Neutrophil (primary cell): ENCODE data around the gene OTUD4.
"Not testable (repeated sequence)": the region's sequence is repeated elsewhere in the genome, so short reads cannot be mapped to it uniquely, and the experiment has no call there.

ENCODE experiments used
- H3K27ac ChIP-seq: fragments of 200-600 bp; sonication (generic); 2 replicates; pipeline ENCODE4 v1.5.1; 2016; ENCODE audit warnings: mild to moderate bottlenecking, moderate library complexity
- H3K27me3 ChIP-seq: fragments of 200-600 bp; sonication (generic); 2 replicates; pipeline ENCODE4 v1.6.0; 2016; ENCODE audit warnings: mild to moderate bottlenecking
- H3K36me3 ChIP-seq: fragments of 200-600 bp; sonication (generic); 2 replicates; pipeline ENCODE4 v1.5.1; 2017
- H3K4me1 ChIP-seq, 2 experiments: fragments of 200-600 bp in 1 of 2; sonication (generic) in 1 of 2; 1 replicate in 1 of 2; 2 replicates in 1 of 2; pipeline versions ENCODE4 v1.5.1 to v1.6.1; 2013 to 2016; ENCODE audit warnings: low read depth in 1 of 2, low read length in 1 of 2, mild to moderate bottlenecking in 1 of 2, moderate library complexity in 1 of 2; ENCODE audit not compliant: control insufficient read depth in 1 of 2, insufficient read depth in 1 of 2
- H3K4me3 ChIP-seq, 2 experiments: fragments of 200-600 bp in 1 of 2; sonication (generic) in 1 of 2; 1 replicate in 1 of 2; 2 replicates in 1 of 2; pipeline ENCODE4 v1.5.1; 2013 to 2016; ENCODE audit warnings: low read depth in 1 of 2, low read length in 1 of 2, mild to moderate bottlenecking in 1 of 2, moderate library complexity in 1 of 2
- H3K9me3 ChIP-seq: fragments of 200-600 bp; sonication (generic); 2 replicates; pipeline ENCODE4 v1.5.1; 2016
- CTCF ChIP-seq: fragments of 200-600 bp; sonication (generic); IDR thresholded peaks from 2 replicates; pipeline ENCODE4 v1.5.1; 2016; ENCODE audit warnings: antibody characterized with exemption

OTUD4 gene

GRCh38 chr4:145154573-145154972, 25.8 kb downstream of the OTUD4 start:
- Histone ChIP-seq H3K27me3 (no peaks in the 10 kb centered on the region), H3K4me3 (no peak overlapping the region), H3K27ac (no peak overlapping the region), H3K36me3 (peaks cover 74% of the 10 kb centered on the region), H3K4me1 (no peaks in the 10 kb centered on the region), H3K9me3 (no peaks in the 10 kb centered on the region)
- TF ChIP-seq CTCF, result no peak

- H3K9me3 ChIP-seq, result no peaks in the 10 kb centered on the region
- no peak for TF ChIP-seq CTCF
- H3K36me3 ChIP-seq, result peaks cover 80% of the 10 kb centered on the region
- no peak overlapping the region for H3K4me3 ChIP-seq
- no peaks in the 10 kb centered on the region for H3K27me3 ChIP-seq
- no peaks in the 10 kb centered on the region for H3K4me1 ChIP-seq
- no peak overlapping the region for H3K27ac ChIP-seq
Observed at GRCh38 chr4:145153904-145154298, 26.5 kb downstream of the OTUD4 start.

GRCh38 chr4:145153181-145153903, 27.0 kb downstream of the OTUD4 start:
- Histone ChIP-seq H3K27me3 (no peaks in the 10 kb centered on the region), H3K4me3 (no peak overlapping the region), H3K36me3 (peaks cover 80% of the 10 kb centered on the region)

GRCh38 chr4:145148980-145149379, 31.4 kb downstream of the OTUD4 start:
- Histone ChIP-seq H3K36me3 (peaks cover 89% of the 10 kb centered on the region), H3K9me3 (no peaks in the 10 kb centered on the region), H3K4me1 (no peaks in the 10 kb centered on the region), H3K27ac (no peak overlapping the region), H3K4me3 (no peak overlapping the region), H3K27me3 (no peaks in the 10 kb centered on the region)
- no peak for TF ChIP-seq CTCF

More at GRCh38 chr4:145153181-145153903, 27.0 kb downstream of the OTUD4 start:
- H3K9me3 ChIP-seq, result no peaks in the 10 kb centered on the region
- no peaks in the 10 kb centered on the region for H3K4me1 ChIP-seq
- TF ChIP-seq CTCF, result no peak
- H3K27ac ChIP-seq, result no peak overlapping the region

- not testable (repeated sequence) for H3K27ac ChIP-seq, H3K9me3 ChIP-seq, H3K4me3 ChIP-seq, H3K4me1 ChIP-seq, H3K27me3 ChIP-seq
- peaks cover 46% of the 10 kb centered on the region for H3K36me3 ChIP-seq
Observed at GRCh38 chr4:145136219-145136618, 44.2 kb downstream of the OTUD4 start.

- no peak for TF ChIP-seq CTCF
- no peaks in the 10 kb centered on the region for H3K27me3 ChIP-seq
- H3K36me3 ChIP-seq, result peaks cover 9% of the 10 kb centered on the region
- H3K4me3 ChIP-seq, result no peak overlapping the region
- no peaks in the 10 kb centered on the region for H3K9me3 ChIP-seq
- no peaks in the 10 kb centered on the region for H3K4me1 ChIP-seq
- H3K27ac ChIP-seq, result no peak overlapping the region
Observed at GRCh38 chr4:145132511-145133098, 47.8 kb downstream of the OTUD4 start.
